Suprapubic skin (tissue), 4 donors: ENCODE data around the gene RNF26. TPM values are rescaled to one million over a fixed set of nuclear protein-coding genes. Genes with fewer than 3 reads are reported as not detected.

Source experiments
- DNase-seq, 2 donors: peaks; one replicate each; pipeline ENCODE4 v3.0.0-alpha.2; 2019; ENCODE audit warnings: low spot score in 2 of 2
- H3K27ac ChIP-seq: fragments of 200-600 bp; sonication (generic); one replicate; pipeline ENCODE4 v1.5.1; 2019
- H3K27me3 ChIP-seq: fragments of 200-600 bp; sonication (generic); one replicate; pipeline ENCODE4 v1.5.1; 2019
- H3K36me3 ChIP-seq: fragments of 200-600 bp; sonication (generic); one replicate; pipeline ENCODE4 v1.5.1; 2019
- H3K4me1 ChIP-seq: fragments of 200-600 bp; sonication (generic); one replicate; pipeline ENCODE4 v1.5.1; 2019
- H3K4me3 ChIP-seq: fragments of 200-600 bp; sonication (generic); one replicate; pipeline ENCODE4 v1.5.1; 2019; ENCODE audit warnings: mild to moderate bottlenecking
- H3K9me3 ChIP-seq: fragments of 200-600 bp; sonication (generic); one replicate; pipeline ENCODE4 v1.5.1; 2019
- EP300 ChIP-seq: sonication (generic); formaldehyde crosslinking; IDR thresholded peaks from one replicate; pipeline ENCODE4 v1.6.1; 2017; ENCODE audit warnings: antibody characterized with exemption
- POLR2A ChIP-seq, 2 donors: fragments of 450-650 bp; IDR thresholded peaks; one replicate each; pipeline ENCODE4 v1.6.1; 2017; ENCODE audit warnings: antibody characterized with exemption in 2 of 2, mild to moderate bottlenecking in 2 of 2, moderate library complexity in 2 of 2
- POLR2AphosphoS5 ChIP-seq, 3 donors: sonication (generic); formaldehyde crosslinking; IDR thresholded peaks; one replicate each; pipeline ENCODE4 v1.6.1; 2017; ENCODE audit warnings: antibody characterized with exemption in 3 of 3
- WGBS: methylation state at CpG from one replicate; pipeline ENCODE4 v1.1.5; 2018; 5-methylcytosine and 5-hydroxymethylcytosine counted together
- total RNA-seq, 4 donors: library from RNA; depleted of rRNA; stranded (reverse); fragments of >200 nt; gene quantifications; one replicate each; pipeline ENCODE4 v1.1.0, GENCODE V29; 2016
- TF ChIP-seq, protein P1 (sequence below), 2 donors: fragments of 200-600 bp in 1 of 2; fragments of 450-650 bp in 1 of 2; sonication (generic) in 1 of 2; IDR thresholded peaks; one replicate each; pipeline ENCODE4 v1.5.1; 2016 to 2019; ENCODE audit warnings: antibody characterized with exemption in 2 of 2, mild to moderate bottlenecking in 1 of 2, moderate library complexity in 1 of 2

Gene RNF26
- total RNA-seq, 4 donors from 2014 or later = 13.3 to 21.4 (median 15.4) TPM

DNA sequence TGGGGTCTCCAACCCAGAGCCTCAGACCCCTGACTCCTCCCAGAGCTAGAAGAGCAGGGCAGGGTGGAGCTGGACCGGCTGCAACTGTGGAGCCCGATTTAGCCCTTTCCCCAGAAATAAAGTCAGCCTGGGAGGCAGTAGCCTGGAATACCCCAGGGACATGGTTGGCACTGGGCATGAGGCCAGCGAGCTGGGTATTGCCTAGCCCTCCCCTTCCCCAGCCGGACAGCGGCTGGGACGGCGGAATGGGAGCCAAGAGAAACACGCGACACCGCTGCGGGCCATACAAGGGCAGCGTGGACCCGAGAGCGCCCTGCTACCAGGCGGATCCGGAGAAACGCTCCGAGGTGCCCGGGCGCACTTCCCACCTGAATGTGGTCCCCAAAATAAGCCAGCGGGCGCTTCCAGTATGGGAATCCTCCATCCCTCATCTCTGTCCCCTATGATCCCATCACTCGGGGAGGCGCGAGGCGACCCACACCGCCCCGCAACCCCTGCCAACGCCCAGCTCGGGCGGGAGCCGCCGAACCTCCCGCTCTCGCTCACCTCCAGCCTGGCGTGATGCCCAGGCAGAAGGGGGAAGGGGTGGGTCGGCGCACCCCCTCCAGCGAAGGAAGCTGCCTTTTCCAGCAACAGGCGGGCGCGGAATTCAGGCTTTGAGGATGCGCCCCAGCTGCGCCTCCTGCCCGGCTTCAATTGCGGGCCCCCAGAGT is 18.2 kb upstream of the RNF26 start:
- TF ChIP-seq, protein P1, sequence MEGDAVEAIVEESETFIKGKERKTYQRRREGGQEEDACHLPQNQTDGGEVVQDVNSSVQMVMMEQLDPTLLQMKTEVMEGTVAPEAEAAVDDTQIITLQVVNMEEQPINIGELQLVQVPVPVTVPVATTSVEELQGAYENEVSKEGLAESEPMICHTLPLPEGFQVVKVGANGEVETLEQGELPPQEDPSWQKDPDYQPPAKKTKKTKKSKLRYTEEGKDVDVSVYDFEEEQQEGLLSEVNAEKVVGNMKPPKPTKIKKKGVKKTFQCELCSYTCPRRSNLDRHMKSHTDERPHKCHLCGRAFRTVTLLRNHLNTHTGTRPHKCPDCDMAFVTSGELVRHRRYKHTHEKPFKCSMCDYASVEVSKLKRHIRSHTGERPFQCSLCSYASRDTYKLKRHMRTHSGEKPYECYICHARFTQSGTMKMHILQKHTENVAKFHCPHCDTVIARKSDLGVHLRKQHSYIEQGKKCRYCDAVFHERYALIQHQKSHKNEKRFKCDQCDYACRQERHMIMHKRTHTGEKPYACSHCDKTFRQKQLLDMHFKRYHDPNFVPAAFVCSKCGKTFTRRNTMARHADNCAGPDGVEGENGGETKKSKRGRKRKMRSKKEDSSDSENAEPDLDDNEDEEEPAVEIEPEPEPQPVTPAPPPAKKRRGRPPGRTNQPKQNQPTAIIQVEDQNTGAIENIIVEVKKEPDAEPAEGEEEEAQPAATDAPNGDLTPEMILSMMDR (IDR thresholded peaks at IDR 0.05) = no peak
- no peak for TF ChIP-seq EP300
- Histone ChIP-seq H3K36me3 (no peaks in the 10 kb centered on the region), H3K27ac (peak overlapping the region; percentile 82), H3K27me3 (peaks cover 37% of the 10 kb centered on the region), H3K4me1 (peaks cover 59% of the 10 kb centered on the region), H3K9me3 (no peaks in the 10 kb centered on the region), H3K4me3 (peak overlapping the region; percentile 53)
- peak; percentile 67 to 79 for DNase-seq
- 0% methylated on average over 26 of the region's 46 CpGs for WGBS

DNA sequence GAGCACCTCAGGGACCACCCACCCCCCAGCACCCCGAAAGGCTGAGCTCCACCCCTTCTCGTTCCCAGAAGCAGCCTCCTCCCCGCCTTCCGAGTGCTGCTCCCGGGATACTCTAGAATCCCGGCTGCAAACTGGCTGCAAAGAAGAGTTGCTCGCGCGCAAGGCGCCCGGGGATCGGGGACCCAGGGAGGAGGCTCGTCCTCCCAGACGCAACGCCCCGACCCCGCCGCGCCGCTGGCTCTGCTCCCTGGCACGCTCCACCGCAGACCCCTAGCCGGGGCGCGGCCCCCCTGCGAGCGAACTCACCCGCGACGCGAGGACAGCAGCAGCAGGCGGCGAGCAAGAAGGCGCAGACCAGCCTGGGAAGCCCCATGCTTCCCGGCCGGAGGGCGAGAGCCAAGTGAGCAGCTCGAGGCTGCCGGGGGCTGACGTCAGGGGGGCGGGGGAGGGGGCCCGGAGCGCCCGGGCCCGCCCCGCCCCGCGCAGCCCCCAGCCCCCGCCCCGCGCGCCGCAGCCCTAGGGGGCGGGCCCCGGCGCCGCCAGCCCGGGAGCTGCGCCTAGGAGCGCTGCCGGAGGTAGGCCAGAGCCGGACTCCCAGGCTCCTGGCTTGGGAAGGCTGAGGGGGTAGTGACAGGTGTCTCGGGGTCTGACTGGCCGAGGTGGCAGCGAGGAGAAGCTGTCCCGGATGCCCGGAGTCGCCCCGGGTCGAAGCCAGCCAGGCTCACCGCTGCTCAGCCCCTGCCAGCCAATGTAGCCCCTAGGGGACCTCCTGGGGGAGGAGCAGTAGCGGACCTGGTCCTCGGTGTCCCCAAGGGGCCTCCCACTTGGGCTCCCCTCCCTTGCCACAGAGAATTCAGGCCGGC is 17.4 kb upstream of the RNF26 start, which contains the start of gene MCAM:
TSS of gene MCAM (minus strand) at position 402 of the 863 bp plus-strand sequence. CDS start at position 373, 29 bp downstream.
- Histone ChIP-seq H3K27me3 (peaks cover 37% of the 10 kb centered on the region), H3K9me3 (no peaks in the 10 kb centered on the region)

DNA sequence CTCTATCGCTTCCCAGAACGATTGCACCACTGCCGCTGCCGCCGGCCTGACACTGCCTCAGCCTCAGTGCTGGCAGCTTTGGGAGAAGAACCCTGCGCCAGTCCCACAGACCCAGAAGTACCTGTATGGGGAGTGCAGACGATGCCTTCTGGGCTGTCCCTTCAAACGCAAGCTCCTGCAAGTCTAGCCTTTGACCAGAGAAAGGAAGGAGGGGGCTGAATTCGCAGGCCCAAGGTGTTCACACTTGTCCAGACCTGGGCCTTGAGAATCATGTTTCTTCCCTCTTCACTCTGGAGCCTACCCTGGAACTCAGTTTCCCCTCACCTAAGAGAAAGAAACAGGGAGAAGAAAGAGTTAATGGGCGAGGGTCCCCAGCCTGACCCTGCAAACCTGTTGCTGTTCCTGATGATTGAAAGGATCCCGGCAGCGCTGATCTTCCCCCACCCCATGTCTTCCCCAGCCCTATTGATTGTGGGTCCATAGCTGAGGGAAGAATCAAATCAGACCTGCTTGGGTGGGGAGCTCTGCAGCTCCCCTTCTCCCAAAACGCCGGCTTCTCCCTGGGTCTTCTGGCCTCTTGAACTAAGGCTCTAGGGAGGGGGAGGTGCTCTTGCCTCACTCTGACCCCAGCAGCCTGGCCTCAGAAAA is 16.6 kb upstream of the RNF26 start:
- TF ChIP-seq POLR2AphosphoS5 (IDR thresholded peaks at IDR 0.05) (no peak), POLR2A (IDR thresholded peaks at IDR 0.05) (no peak), EP300 (no peak)
- TF ChIP-seq, protein P1 (IDR thresholded peaks at IDR 0.05) = no peak
- 80% methylated on average over 6 of the region's 14 CpGs for WGBS
- Histone ChIP-seq H3K27ac (peak overlapping the region; percentile 82), H3K36me3 (no peaks in the 10 kb centered on the region), H3K4me3 (peak overlapping the region; percentile 53), H3K4me1 (peaks cover 69% of the 10 kb centered on the region), H3K27me3 (peaks cover 37% of the 10 kb centered on the region), H3K9me3 (no peaks in the 10 kb centered on the region)
- DNase-seq = peak in 1 of 2 donors; percentile 31

More for the DNA sequence above, 17.4 kb upstream of the RNF26 start, which contains the start of gene MCAM:
- WGBS = 0% methylated on average over 1 of the region's 74 CpGs
- Histone ChIP-seq H3K27ac (peak within 1 kb of the TSS; percentile 82), H3K4me3 (peak within 1 kb of the TSS; percentile 53), H3K36me3 (no peaks in the 10 kb centered on the region), H3K4me1 (peaks cover 65% of the 10 kb centered on the region)
- TF ChIP-seq POLR2A (IDR thresholded peaks at IDR 0.05) = no peak
- TF ChIP-seq, protein P1 (IDR thresholded peaks at IDR 0.05) = no peak
- no peak for TF ChIP-seq EP300
- no peak for TF ChIP-seq POLR2AphosphoS5 (IDR thresholded peaks at IDR 0.05)
- peak; percentile 66 to 78 for DNase-seq

DNA sequence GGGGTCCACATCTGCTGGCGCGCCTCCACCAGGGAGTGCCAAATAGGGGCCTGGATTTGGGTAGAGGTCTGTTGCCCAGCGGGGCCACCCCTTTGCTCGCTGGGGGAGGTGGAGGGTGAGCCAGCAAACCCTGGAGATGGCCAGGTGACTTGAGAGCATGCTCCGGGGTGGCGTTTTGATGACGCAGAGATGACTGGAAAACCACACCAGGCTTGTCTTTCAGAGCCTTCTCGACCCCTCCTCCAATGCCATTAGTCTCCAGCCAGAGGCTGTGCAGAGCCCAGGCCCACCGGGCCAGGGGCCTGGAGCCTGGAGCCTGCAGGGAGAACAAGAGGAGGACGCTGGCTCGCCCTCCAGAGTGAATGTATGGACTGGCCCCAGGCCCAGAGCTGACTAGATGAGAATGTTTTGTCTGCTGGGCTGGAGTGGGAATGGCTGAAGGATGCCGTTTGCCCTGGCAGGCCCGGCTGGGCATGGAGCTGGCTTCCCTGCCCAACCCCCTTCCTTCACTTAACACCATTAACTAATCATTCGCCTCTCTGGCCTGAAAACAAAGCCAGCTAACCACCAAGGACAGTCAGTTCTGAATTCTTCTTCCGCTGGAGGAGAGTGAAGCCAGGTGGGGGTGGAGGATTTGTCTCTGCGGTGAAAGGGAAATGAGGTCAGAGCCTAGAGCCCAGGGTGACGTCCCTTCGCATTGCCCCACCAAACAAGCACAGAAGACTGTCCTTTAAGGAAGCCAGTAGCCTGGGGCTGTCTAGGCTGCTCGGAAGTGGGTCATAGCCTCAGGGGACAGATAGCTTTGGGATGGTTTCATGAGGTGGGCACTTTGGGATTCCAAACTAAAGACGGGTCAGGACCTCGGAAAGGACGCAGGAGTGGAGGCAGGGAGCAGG is 15.8 kb upstream of the RNF26 start:
- DNase-seq = peak; percentile 63 to 67
- 66% methylated on average over 18 of the region's 22 CpGs for WGBS
- peaks cover 37% of the 10 kb centered on the region for H3K27me3 ChIP-seq
- H3K9me3 ChIP-seq = no peaks in the 10 kb centered on the region
- H3K4me3 ChIP-seq = peak overlapping the region; percentile 53
- peaks cover 69% of the 10 kb centered on the region for H3K4me1 ChIP-seq
- H3K27ac ChIP-seq = peak overlapping the region; percentile 82
- TF ChIP-seq, protein P1 (IDR thresholded peaks at IDR 0.05) = no peak
- TF ChIP-seq POLR2AphosphoS5 (IDR thresholded peaks at IDR 0.05) = no peak
- no peak for TF ChIP-seq POLR2A (IDR thresholded peaks at IDR 0.05)
- no peaks in the 10 kb centered on the region for H3K36me3 ChIP-seq
